AG08395 (cell line): ENCODE data around the gene HPCAL1.

Experiments used
- DNase-seq: peaks from one replicate; pipeline ENCODE4 v3.0.0; 2012; ENCODE audit warnings: mixed read lengths, low spot score

The HPCAL1 gene

DNA sequence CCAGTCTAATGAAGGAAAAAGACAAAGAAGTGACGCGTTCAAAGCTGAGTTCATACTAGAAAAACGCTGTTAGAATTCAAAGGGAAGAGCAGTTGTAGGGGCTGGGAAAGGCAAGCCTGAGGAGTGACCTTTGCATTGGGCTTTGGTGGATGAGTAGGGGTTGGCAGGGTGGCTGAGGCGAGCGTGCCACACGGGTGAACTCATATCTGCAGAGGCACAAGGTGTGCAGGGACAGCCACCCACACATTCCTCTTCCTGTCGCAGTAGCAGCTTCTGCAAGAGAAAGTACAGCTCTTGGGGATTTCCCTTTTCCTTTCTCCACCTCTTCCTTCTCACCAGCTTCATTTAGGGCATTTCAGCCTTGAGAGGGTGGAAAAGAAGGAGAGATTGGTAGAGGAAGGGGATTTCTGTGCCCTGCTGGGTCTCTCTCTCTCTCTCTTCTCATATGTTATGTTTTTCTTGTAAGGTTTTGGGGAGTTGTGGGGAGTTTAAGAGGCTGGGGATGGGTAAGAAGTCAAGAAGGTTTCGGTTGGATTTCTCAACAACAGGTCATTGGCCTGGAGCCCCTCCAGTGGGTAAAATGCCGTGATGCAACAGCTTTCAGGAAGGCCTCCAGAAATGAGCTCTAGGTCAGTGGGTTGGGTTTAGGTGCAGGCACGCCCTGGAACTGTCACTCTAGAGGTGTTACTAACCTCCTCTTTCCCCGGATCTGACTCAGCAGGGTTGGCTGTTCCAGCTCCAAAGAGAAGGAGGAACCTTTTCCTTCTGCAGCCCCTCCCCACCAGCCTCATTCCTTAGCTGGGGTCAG, 105.3 kb downstream of the HPCAL1 start:
- DNase-seq: peak; percentile 61

DNA sequence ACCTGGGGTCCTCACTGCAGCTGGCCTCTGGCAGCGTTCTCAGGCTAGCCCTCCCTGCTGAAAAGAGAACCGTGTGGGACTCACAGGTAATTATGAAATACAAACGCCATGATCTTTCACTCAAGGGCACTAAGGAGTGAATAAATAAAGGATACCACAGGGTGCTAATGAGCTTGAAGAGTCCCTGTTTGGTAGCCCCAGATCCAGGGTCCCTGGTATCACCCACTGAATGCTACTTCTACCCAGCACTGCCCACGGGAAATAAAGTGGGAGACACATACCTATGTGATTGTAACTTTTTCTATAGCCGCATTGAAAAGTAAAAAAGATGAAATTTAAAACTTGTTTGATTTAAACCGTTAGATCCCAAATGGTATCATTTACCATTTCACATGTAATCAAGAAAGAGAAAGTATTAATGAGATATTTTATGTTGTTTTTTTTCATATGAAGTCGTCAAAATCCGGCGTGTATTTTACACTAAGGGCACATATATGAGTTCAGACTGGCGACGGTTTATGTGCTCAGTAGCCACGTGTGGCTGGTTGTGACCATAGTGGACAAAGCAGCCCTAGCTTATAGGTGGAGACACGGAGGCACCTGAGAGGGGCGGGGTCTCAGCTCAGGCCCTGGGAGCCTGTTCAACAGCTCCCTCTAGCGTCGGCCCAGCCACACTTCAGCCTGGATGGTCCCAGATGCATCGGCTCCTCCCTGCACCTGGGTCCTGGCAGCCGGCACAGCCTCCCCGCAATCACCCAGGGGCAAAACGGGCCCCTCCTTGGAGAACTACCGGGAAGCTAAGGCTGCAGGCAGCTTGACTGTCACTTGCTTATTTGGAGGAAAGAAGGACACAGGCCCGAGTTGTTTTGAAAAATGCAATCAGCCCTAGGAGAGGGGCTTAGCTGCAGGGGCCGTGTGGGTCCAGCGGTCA, 106.2 kb downstream of the HPCAL1 start:
- DNase-seq: peak; percentile 73

DNA sequence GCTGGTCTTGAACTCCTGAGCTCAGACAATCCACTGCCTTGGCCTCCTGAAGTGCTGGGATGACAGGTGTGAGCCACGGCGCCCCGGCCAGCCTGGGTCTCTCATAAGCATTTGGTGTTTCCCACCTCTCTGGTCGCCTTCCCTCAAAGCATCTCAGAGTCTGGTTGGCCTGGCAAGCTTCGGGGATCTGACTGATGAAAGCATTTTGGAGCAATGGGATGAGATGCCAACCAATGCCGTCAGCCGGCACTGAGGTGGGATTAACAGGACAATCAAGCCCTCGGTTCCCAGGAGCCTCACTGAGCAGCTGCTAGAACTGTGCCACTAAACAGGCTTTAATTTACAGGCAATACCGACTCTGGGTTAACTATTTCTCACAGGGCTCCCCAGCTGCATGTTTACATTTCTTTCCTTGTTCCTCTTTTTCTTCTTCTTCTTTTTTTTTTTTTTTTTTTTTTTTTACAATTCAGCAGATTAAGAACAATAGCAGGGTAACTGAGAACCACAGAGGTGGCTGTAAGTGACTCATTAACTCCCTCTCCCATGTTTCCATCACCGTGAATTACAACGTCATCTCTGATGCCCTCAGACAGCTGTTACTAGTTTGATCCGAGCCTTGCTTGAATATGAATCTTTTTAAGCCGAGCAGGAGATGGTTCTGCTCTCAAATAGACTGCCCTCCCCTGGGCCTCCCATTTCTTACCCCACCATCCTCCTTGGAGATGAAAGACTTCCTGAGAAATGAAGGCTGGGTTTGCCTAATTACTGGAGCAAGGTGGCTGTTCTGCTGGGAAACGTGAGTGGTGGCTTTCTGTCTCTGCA, 107.5 kb downstream of the HPCAL1 start:
- no peak for DNase-seq

DNA sequence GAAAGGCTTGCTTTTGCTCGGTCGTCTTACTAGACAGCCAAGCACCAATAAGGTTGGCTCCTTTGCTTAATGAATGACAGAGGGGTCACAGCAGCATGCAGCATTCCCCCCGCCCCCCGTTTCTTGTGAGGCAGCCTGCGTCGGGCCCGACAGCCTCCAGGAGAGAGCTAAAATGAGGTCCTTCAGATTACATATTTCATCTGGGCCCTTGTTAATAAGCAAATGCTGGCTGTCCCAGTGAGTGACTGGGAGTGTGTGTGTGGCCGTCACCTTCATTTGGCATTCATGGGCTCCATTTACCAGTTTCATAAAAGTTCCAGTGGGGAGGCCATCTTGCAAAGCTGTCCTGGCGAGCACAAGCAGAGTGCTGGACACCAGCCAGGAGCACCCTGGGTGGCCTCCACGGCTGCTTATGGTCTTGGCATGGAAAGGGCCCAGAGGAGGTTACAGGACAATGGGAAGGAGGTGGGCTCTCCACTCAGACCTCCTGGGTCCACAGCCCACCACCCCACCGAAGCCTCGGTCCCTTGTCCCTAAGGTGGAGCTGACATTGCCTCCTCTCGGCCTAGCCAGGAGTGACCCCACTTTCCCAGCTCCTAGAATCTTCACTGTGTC, 108.2 kb downstream of the HPCAL1 start:
- DNase-seq: no peak

DNA sequence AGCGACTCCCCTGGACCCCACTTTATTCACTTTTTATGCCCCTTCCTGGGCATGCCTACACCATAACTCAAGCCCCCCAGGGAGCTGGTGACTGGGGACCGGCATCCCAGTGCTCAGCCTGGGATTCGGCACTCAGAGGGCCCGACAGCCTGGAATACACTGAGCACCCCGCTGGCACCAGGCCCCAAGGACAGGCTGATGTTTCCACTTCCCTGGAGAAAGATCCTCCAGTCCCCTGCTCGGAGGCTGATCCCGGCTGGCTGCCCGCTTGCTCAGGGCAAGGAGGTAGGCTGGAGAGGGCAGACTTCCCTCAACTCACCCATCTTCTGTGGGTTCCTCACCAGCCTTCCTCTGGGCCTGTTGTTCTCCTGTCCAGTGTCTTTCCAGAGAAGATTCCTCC, 108.9 kb downstream of the HPCAL1 start:
- DNase-seq: no peak

DNA sequence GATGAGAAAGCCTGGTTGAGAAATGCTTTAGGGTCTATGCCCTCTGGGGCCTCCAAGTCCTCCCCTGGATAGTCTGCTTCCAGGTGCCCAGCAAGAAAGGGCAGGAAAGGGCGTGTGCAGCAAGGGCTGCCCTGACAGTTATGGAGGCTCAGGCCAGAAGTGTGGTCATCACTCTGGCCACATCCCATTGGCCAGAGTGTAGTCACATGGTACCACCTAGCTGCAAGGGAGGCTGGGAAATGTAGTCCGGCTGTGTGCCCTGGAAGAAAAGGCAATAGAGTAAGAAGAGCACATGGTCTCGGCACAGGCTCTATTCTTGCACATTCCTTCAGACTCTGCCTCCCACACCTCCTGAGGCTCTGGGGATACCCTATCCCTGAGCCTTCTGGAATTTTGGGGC, 109.7 kb downstream of the HPCAL1 start:
- DNase-seq: peak; percentile 41

DNA sequence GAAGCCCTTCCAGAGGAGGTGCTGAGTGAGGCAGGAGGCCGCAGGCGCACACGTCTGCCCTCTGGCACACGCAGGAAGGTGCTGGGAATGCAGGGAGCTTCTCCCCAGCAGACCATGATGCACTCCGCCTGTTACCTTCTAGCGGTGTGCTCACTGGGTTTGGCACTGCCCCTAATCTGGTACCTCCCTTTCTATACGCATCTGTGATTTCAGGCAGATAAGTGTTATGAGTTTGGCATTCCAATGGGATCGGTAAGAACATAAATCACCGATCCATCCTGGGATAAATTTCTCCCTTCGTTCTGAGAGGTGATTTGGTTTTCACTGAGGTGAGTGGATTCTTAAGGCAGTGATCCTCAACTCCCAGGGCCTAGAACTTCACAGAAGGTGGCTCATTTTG, 110.8 kb downstream of the HPCAL1 start:
- no peak for DNase-seq

DNA sequence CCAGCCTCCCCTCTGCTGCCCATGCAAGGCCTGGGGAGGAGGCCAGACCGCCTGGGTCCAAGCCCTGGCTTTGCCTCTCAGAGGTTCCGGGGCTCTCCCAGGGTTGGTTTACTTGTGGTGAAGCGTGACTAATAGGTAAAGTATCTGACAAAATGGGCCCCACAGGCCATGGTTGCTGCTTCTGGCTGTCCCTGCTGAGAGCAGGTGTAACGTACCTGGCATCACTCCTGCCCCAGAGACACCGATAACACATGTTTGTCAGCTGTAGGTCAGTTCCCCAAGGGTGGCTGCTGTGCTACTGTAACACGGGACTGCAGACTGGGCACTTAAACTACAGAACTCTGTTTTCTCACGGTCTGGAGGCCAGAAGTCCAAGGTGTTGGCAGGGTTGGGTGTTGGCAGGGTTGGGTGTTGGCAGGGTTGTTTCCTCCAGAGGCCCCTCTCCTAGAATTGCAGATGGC, 111.3 kb downstream of the HPCAL1 start:
- peak; percentile 38 for DNase-seq

DNA sequence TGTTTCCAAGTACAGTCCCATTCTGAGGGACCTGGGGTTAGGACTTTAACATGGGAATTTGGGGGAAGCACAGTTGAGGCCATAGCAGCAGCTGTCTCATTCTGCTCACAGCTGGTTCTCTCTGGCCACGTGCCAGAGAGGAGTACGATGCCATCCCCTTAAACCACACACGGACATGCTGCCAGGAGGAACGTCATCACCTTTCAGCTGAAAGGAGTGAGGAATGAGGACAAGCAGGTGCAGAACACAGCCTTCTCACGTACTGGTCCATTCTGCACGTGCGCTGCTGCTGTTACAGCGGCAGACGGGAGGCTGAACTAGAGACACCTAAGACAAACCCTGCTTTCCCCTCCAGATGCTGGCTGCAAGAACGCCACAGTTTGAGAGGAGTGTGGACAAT, 111.9 kb downstream of the HPCAL1 start:
- DNase-seq: no peak

DNA sequence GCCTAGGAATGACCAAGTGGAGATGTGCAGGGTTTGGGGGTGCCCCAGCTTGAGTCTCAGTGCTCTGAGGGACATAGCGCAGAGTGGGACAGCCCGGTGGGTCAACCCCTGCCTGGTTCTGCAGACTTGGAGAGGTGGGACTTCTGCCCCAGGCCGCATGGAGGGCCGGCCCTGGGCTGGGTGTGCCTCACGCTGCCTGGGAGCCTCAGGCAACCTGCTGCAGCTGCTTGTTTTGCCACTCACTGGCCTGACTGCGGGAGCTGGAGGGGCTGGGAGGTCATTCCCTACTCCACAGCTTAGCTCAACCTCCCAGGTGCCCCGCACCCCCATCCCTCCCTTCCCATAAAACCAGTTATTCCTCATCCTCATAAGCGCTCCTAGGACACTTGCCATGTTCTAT, 112.3 kb downstream of the HPCAL1 start:
- no peak for DNase-seq

DNA sequence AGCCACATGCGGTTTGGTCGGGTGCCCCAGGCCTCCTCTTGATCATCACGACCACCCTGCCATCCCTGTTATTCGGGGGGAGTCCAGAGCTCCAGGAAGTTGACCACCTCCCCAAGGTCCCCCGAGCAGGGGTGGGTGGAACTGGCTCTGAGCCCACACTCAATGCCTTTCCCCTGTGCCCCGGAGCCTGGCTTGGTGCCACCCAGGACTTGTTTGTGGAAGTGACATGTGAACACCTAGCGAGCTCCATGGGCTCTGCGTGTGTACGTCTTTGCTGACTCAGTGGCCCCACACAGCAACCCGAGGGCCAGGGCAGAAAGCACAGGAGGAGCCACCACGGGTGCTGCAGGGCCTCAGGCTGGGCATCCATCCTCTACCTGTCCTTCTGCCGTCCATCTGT, 112.9 kb downstream of the HPCAL1 start:
- no peak for DNase-seq

DNA sequence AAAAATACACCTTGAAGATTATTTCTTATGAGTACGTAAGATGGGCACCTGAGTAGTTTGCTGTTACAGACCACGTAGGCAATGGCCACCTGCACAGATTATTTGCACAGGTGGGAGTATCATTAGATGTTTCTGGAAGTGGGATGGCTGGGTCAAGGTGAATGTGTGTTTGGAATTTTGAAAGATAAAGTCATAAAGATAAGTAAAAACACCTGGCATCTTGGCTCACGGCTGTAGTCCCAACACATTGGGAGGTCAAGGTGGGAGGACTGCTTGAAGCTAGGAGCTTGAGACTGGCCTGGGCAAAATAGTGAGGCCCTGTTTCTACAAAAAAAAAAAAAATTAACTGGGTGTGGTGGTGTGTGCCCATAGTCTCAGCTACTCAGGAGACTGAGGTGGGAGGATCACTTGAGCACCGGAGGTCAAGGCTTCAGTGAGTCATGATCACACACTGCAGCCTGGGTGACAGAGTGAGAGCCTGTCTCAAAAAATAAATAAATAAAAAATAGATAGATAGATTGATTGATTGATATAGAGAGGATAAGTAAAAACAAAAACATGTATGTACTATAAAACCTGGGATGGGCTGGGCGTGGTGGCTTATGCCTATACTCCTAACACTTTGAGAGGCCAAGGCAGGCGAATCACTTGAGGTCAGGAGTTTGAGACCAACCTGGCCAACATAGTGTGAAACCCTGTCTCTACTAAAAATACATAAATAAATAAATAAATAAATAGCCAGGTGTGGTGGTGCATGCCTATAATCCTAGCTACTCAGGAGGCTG, 115.0 kb downstream of the HPCAL1 start:
- DNase-seq: no peak

DNA sequence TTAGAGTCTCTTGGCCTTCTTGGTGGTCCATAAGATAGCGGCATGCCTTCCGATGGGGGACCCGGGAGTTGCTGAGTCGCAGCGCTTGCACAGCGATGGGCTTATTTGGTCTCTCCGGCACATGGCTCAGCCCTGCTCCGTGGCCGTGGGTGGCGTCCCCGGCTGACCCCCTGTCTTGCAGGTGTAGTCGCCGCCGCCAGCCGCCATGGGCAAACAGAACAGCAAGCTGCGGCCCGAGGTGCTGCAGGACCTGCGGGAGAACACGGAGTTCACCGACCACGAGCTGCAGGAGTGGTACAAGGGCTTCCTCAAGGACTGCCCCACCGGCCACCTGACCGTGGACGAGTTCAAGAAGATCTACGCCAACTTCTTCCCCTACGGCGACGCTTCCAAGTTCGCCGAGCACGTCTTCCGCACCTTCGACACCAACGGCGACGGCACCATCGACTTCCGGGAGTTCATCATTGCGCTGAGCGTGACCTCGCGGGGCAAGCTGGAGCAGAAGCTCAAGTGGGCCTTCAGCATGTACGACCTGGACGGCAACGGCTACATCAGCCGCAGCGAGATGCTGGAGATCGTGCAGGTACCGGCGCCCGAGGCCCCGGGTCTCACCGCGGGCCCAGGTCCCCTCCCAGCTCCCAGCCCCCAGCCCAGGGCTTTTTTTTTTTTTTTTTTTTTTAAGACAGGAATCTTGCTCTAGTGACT, 117.0 kb downstream of the HPCAL1 start:
- DNase-seq: no peak

DNA sequence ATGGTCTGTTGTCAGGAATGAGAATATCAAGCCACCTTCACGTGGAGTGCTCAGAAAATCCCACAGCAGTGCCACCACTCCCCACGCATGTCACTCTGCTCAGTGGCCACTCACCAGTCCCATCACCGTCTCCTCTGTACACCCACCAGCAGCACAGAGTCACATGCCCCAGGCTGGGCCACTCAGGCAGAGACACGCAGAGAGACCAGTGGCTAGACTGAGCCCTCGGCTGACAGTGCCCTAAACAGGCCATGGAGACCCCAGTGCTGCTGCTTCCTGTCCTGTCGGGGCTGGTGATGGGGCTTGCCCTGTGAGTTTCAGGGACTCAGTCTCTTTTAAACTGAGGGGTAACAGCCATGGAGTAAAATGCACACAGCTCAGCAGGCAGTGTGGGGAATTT, 119.5 kb downstream of the HPCAL1 start:
- DNase-seq: no peak

DNA sequence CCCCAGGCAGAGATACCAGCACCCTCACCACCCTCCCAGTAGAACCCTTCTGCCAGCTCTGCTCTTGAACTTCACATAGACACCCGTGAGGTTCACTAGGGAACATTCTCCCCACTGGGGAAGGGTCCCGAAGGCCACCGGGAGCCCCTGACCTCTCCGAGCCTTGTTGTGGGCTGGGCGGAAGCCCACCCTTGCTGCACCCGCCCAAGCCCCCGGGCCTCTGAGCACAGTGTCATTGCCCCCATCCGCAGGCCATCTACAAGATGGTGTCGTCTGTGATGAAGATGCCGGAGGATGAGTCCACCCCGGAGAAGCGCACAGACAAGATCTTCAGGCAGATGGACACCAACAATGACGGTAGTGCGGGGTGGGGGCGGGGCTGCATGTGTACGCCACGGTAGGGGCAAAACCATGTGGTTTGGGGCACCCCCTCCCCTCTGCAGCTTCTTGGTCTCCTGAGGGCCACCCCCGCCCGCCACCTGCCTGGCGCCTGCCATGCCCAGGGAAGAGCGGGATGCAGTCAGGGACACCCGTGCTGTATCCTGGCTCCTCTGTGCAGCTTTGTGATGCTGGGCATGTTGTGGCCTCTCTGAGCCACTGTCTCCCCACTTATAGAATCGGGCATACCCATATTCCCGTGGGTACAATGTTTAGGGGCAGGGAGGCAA, 120.2 kb downstream of the HPCAL1 start:
- no peak for DNase-seq

DNA sequence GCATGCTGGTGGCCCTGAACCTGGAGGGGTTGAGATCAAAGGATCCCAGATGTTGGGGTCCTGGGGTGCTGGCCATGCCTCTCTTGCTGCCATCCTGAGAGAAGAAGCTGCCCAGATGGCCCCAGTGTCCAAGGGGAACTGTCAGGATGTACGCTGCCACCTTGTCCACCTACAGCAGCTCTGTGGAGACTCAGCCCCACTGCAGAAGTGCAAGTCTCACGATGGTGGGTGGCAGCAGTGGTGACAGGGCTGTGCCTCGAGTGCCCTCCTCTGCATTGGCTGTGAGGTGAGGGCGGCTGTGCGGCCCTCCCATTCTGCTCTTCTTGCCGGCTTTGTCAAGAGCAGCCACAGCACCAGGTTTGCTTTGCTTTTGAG, 120.7 kb downstream of the HPCAL1 start:
- no peak for DNase-seq

DNA sequence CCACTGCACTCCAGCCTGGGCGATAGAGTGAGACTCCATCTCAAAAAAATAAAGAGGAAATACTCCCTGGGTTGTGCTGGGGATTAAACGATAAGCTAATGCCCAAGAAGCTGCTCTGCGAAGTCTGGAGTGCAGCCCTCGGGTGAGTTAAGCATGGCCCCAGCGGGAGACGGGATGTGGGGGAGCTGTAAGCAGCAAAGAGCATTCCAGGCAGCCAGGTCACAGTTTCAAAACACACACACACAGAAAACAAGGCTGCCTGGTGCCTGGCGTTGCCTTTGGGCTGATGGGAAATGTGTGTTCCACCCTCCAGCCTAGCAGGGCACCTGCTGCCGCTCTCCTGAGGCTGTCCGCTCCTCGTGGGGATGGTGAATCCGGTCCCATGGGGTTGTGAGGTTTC, 121.3 kb downstream of the HPCAL1 start:
- no peak for DNase-seq

DNA sequence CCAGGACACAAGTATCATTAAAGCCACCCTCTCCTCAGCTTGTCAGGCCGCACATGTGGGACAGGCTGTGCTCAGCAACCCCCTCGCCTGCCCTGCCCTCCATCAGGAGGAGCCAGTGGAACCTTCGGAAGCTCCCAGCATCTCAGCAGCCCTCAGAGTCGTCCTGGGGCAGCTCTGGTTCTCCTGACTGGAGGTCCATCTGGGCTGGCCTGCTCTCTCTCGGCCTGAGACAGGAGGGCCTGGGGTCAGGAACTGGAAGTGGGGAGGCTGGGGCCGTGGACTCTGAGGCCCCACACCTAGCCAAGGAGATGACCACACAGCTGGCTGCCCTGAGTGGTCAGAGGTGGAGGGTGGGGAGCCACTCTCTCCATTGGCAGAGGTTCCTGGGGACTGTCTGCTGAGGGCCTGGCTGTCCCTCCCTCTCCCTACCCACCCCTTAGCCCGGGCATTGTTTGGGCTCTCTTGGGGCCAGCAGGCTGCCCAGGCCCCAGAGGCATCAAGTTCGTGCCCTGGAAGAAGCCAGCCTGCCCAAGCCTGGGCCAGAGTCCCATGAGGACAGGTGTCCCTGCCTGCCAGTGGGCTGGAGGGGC, 122.3 kb downstream of the HPCAL1 start:
- DNase-seq: no peak

DNA sequence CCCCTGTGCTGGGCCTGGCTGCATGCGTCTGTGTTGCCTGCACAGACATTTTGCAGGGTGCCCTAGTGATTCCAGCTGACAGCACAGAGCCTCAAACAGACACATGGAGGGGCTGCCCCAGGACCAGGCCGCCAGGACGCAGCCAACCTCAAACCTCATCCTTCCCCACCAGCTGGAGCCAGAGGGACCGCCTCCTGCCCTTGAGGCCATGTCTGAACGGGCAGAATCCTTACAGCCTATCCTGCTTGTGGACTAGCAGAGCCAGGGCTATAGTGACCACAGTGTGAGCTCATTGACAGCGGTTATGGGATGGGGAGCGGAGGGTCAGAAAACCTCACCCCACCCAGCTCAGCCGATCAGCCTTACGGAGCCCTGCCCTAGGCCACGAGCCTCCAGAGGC, 123.0 kb downstream of the HPCAL1 start:
- DNase-seq: no peak
